Gastrocnemius medialis (tissue), 4 donors: Measurements from ENCODE around the gene SESN2. TPM values are rescaled to one million over a fixed set of nuclear protein-coding genes. Genes with fewer than 3 reads are reported as not detected.

Experiments
- ATAC-seq, 2 donors: fragments of 150-250 bp; one replicate each; pipeline ENCODE4 v1.9.1; 2016
- DNase-seq, 2 donors: peaks; one replicate each; pipeline ENCODE4 v3.0.0-alpha.2; 2019
- H3K27ac ChIP-seq, 4 donors: fragments of 200-600 bp; sonication (generic); 1 replicate in 1 of 4; 2 replicates in 3 of 4; pipeline ENCODE4 v1.5.1; 2016 to 2018; ENCODE audit warnings: mild to moderate bottlenecking in 2 of 4, moderate library complexity in 1 of 4
- H3K27me3 ChIP-seq, 3 donors: fragments of 200-600 bp; sonication (generic) in 2 of 3; 1 replicate in 1 of 3; 2 replicates in 2 of 3; pipeline versions ENCODE4 v1.5.1 to v1.6.0; 2016 to 2019; ENCODE audit warnings: mild to moderate bottlenecking in 1 of 3, moderate library complexity in 1 of 3
- H3K36me3 ChIP-seq, 2 donors: fragments of 200-600 bp; sonication (generic) in 1 of 2; one replicate each; pipeline ENCODE4 v1.5.1; 2017 to 2018
- H3K4me1 ChIP-seq, 2 donors: fragments of 200-600 bp; sonication (generic) in 1 of 2; one replicate each; pipeline ENCODE4 v1.5.1; 2016 to 2017; ENCODE audit warnings: mild to moderate bottlenecking in 2 of 2
- H3K4me3 ChIP-seq, 4 donors: fragments of 200-600 bp; sonication (generic) in 3 of 4; 1 replicate in 1 of 4; 2 replicates in 3 of 4; pipeline ENCODE4 v1.5.1; 2016 to 2019; ENCODE audit warnings: mild to moderate bottlenecking in 2 of 4
- H3K9me3 ChIP-seq, 3 donors: fragments of 200-600 bp; sonication (generic) in 2 of 3; 1 replicate in 1 of 3; 2 replicates in 2 of 3; pipeline ENCODE4 v1.5.1; 2016 to 2019
- POLR2A ChIP-seq, 2 donors: fragments of 450-650 bp; IDR thresholded peaks; one replicate each; pipeline ENCODE4 v1.6.1; 2017; ENCODE audit warnings: antibody characterized with exemption in 2 of 2, mild to moderate bottlenecking in 2 of 2, moderate library complexity in 2 of 2
- in situ Hi-C, 4 donors: fragments of 200-750 bp; cut with MboI; loops; one replicate each; pipeline versions ENCODE4 v1.15.0 to v1.8.0; 2017; ENCODE audit warnings: low sequenced_read_pairs in 4 of 4
- intact Hi-C: fragments of 100-400 bp; cut with DNase I; formaldehyde crosslinking; loops from one replicate; pipeline ENCODE4 v1.15.1; 2023; ENCODE audit warnings: low total_unique reads
- total RNA-seq, 4 donors: library from RNA; depleted of rRNA; stranded (reverse); fragments of >200 nt; gene quantifications; one replicate each; pipeline versions ENCODE4 v1.1.0 to v1.2.3, GENCODE V29; 2016
- TF ChIP-seq, protein P1 (sequence below), 5 experiments: fragments of 450-650 bp in 3 of 5; fragments of 200-600 bp in 2 of 5; sonication (generic) in 2 of 5; IDR thresholded peaks in 4 of 5; conservative IDR thresholded peaks in 1 of 5; 1 replicate in 4 of 5; 2 replicates in 1 of 5; pipeline ENCODE4 v1.5.1; 2016 to 2019; ENCODE audit warnings: antibody characterized with exemption in 5 of 5, mild to moderate bottlenecking in 3 of 5, moderate library complexity in 3 of 5

SESN2 gene
- total RNA-seq, 4 donors from 2014 or later, result 5.6 to 18.9 (median 12.4) TPM

DNA sequence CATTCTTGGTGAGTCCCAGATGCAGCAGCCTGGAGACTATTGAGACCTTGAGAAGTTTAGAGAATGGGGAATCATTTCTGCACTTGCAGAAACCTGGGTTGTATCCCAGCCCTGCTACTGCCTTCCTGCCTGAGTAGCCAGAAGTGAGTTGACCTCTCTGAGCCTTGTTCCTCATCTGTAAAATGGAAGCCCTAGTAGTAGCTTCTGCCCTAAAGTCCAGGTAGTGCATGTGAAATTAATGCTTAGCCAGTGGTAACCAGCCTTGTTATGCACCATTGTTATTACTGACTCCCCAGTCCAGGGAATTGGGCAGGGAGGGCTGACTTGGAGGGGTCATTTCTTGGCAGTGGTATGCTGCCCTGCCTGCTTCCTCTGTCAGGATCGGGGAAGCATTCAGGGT lies 5.6 kb downstream of the SESN2 start:
- H3K27ac ChIP-seq, result no peak overlapping the region
- H3K36me3 ChIP-seq, result peaks cover 0 to 5% of the 10 kb centered on the region in 2 donors
- peaks cover 22 to 25% of the 10 kb centered on the region in 2 donors for H3K4me1 ChIP-seq
- no peak for DNase-seq
- H3K4me3 ChIP-seq, result no peak overlapping the region
- TF ChIP-seq, protein P1, sequence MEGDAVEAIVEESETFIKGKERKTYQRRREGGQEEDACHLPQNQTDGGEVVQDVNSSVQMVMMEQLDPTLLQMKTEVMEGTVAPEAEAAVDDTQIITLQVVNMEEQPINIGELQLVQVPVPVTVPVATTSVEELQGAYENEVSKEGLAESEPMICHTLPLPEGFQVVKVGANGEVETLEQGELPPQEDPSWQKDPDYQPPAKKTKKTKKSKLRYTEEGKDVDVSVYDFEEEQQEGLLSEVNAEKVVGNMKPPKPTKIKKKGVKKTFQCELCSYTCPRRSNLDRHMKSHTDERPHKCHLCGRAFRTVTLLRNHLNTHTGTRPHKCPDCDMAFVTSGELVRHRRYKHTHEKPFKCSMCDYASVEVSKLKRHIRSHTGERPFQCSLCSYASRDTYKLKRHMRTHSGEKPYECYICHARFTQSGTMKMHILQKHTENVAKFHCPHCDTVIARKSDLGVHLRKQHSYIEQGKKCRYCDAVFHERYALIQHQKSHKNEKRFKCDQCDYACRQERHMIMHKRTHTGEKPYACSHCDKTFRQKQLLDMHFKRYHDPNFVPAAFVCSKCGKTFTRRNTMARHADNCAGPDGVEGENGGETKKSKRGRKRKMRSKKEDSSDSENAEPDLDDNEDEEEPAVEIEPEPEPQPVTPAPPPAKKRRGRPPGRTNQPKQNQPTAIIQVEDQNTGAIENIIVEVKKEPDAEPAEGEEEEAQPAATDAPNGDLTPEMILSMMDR (IDR thresholded peaks at IDR 0.05 in 4 of 5, conservative IDR thresholded peaks at IDR 0.05 in 1 of 5), result no peak
- TF ChIP-seq POLR2A (IDR thresholded peaks at IDR 0.05), result no peak
- no peak for ATAC-seq
- H3K9me3 ChIP-seq, result no peaks in the 10 kb centered on the region
- no peaks in the 10 kb centered on the region for H3K27me3 ChIP-seq
- intact Hi-C loops (no loop called here), in situ Hi-C loops (loop anchor here in 2 of 4 donors (10.0 kb wide), 1 partner anchor 60 kb away; the partner anchor contains the start of gene MED18 (in 2 of the 2))

DNA sequence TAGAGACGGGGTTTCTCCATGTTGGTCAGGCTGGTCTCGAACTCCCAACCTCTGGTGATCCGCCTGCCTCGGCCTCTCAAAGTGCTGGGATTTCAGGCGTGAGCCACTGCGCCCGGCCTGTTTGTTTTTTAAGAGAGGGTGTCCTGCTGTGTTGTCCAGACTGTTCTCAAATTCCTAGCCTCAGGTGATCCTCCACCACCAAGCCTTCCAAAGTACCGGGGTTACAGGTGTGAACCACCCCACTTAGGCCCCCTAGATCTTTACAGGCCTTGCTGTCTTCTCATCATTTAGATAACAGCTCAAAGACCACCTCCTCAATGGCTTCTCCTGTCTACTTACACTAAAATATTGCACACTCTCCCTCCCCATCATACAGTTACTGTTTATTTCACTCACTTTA lies 6.3 kb downstream of the SESN2 start:
- DNase-seq, result no peak
- peaks cover 0 to 10% of the 10 kb centered on the region in 2 donors for H3K36me3 ChIP-seq
- ATAC-seq, result no peak
- no peaks in the 10 kb centered on the region for H3K9me3 ChIP-seq
- in situ Hi-C loops, result loop anchor here in 2 of 4 donors (10.0 kb wide), 1 partner anchor 59 kb away; the partner anchor contains the start of gene MED18 (in 2 of the 2)
- H3K27ac ChIP-seq, result no peak overlapping the region
- no peak overlapping the region for H3K4me3 ChIP-seq
- no peaks in the 10 kb centered on the region for H3K27me3 ChIP-seq
- peaks cover 21% of the 10 kb centered on the region in 2 donors for H3K4me1 ChIP-seq
- TF ChIP-seq, protein P1 (IDR thresholded peaks at IDR 0.05 in 4 of 5, conservative IDR thresholded peaks at IDR 0.05 in 1 of 5), result no peak
- TF ChIP-seq POLR2A (IDR thresholded peaks at IDR 0.05), result no peak
- intact Hi-C loops, result no loop called here

DNA sequence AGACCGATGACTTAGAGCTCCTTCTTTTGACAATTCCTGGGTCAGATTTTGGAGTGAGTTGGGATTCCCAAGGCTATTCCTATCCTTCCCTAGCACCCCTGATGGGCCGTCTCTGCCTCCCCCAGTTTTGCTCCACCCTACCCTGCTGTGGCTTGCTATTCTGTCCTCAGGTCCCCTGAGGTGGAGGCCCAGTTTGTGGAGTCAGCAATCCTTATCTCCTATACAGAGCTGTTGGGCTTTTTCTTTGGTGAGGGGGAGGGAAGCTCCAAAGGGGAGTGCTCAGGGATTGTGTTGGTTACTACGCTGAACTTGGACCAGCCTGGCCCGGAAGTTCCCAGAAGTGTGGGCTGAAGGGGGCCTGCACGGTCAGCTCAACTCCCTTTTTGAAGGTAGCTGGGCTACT lies 7.6 kb downstream of the SESN2 start:
- ATAC-seq (no peak), DNase-seq (no peak)
- no peak overlapping the region for H3K4me3 ChIP-seq
- in situ Hi-C loops (loop anchor here in 2 of 4 donors (10.0 kb wide), 1 partner anchor 58 kb away; the partner anchor contains the start of gene MED18 (in 2 of the 2)), intact Hi-C loops (no loop called here)
- H3K27ac ChIP-seq, result no peak overlapping the region
- peaks cover 0 to 21% of the 10 kb centered on the region in 2 donors for H3K36me3 ChIP-seq
- H3K9me3 ChIP-seq, result no peaks in the 10 kb centered on the region
- no peak for TF ChIP-seq POLR2A (IDR thresholded peaks at IDR 0.05)
- TF ChIP-seq, protein P1 (IDR thresholded peaks at IDR 0.05 in 4 of 5, conservative IDR thresholded peaks at IDR 0.05 in 1 of 5), result no peak
- no peaks in the 10 kb centered on the region for H3K27me3 ChIP-seq
- peaks cover 7 to 13% of the 10 kb centered on the region in 2 donors for H3K4me1 ChIP-seq

DNA sequence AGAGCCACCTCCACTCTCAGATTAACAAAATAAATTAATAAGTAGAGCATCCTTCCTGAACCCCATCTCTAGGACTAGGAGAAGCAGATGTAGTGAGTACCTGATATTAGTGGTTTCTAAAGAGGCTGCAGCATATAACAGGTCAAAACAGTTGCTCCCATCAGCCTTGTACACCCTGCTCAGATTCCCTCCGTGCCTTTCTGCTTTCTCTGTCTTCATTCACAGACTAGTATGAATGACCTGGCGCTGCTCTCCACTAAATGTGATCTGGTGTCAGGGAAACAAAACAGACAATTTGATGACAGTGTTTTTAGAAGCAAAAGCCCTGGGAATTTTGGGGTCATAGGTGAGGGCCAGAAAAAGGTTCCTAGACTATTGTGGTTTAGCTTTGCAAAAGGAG lies 8.3 kb downstream of the SESN2 start:
- Histone ChIP-seq H3K27ac (no peak overlapping the region), H3K9me3 (no peaks in the 10 kb centered on the region), H3K4me3 (no peak overlapping the region), H3K27me3 (no peaks in the 10 kb centered on the region), H3K36me3 (peaks cover 0 to 27% of the 10 kb centered on the region in 2 donors), H3K4me1 (peaks cover 6 to 13% of the 10 kb centered on the region in 2 donors)
- no peak for DNase-seq
- TF ChIP-seq, protein P1 (IDR thresholded peaks at IDR 0.05 in 4 of 5, conservative IDR thresholded peaks at IDR 0.05 in 1 of 5), result no peak
- TF ChIP-seq POLR2A (IDR thresholded peaks at IDR 0.05), result no peak
- ATAC-seq, result no peak
- in situ Hi-C loops (loop anchor here in 2 of 4 donors (10.0 kb wide), 1 partner anchor 57 kb away; the partner anchor contains the start of gene MED18 (in 2 of the 2)), intact Hi-C loops (no loop called here)
